ENCODE measurements around the gene CPSF2. TPM values are rescaled to one million over a fixed set of nuclear protein-coding genes. Genes with fewer than 3 reads are reported as not detected.

CPSF2 gene
- total and polyA plus RNA-seq, 10 of the 15 experiments (the other 5 are each of a cell fraction or from before 2014, with no cell fraction given) = 18.2 to 71.8 (median 47.0) TPM

GRCh38 chr14:92198804-92199203, 77.0 kb downstream of the CPSF2 start:
- Histone ChIP-seq H3K4me2 (ENCODE audit: control insufficient read depth, insufficient read depth) (no peak overlapping the region), H3K9ac (ENCODE audit: control insufficient read depth, insufficient read depth, low read length) (no peak overlapping the region), H3K27me3 (replicated peaks in 1 of 2; ENCODE audit: control insufficient read depth in 2 of 2, insufficient read depth in 2 of 2, low read length in 1 of 2) (no peaks in the 10 kb centered on the region), H3K4me3 (no peak overlapping the region), H2AFZ (ENCODE audit: control insufficient read depth, low read depth, low read length) (no peak overlapping the region), H3K27ac (ENCODE audit: control insufficient read depth, insufficient read depth) (no peak overlapping the region), H4K20me1 (ENCODE audit: control insufficient read depth, insufficient read depth) (no peaks in the 10 kb centered on the region), H3K36me3 (ENCODE audit: control insufficient read depth in 2 of 2, insufficient read depth in 2 of 2, low read length in 1 of 2) (no peaks in the 10 kb centered on the region), H3K9me3 (replicated peaks; ENCODE audit: control insufficient read depth, insufficient read depth, low read length) (no peaks in the 10 kb centered on the region), H3K4me1 (ENCODE audit: control insufficient read depth, insufficient read depth, low read length) (no peaks in the 10 kb centered on the region), H3K79me2 (ENCODE audit: control insufficient read depth, insufficient read depth, low read length) (no peaks in the 10 kb centered on the region)
- DNase-seq (ENCODE audit: low read depth, low spot score) (no peak), FAIRE-seq (no peak), ATAC-seq (peak; percentile 37; the same call in 2 of the 3 replicates)
- ChIA-PET RAD21 (ENCODE audit: unreplicated experiment) (no interaction called here), CTCF (interaction anchor here (0.6 kb wide), 3 partner anchors 18 to 77 kb away, joined by 3 to 4 read pairs (median 3); partner anchors contain the start of gene NDUFB1), POLR2A (interaction anchor here (0.6 kb wide), 1 partner anchor 1819 kb away, joined by 3 read pairs; no protein-coding TSS in a partner anchor), SMC1A (ENCODE audit: uncharacterized antibody, unreplicated experiment) (no interaction called here)
- no TSS peak for BruUV-seq (replicated peaks)
- TF ChIP-seq CUX1 (IDR thresholded peaks at IDR 0.05; ENCODE audit: insufficient replicate concordance, low read depth, low read length) (no peak), ZBTB11 (CRISPR knock-in tag; IDR thresholded peaks at IDR 0.05) (no peak), ZBED1 (IDR thresholded peaks at IDR 0.05; ENCODE audit: borderline replicate concordance) (no peak), PRDM15 (CRISPR knock-in tag; IDR thresholded peaks at IDR 0.05) (no peak), ZNF274 (IDR thresholded peaks at IDR 0.05; ENCODE audit: insufficient read depth, insufficient read length) (no peak), SMC3 (IDR thresholded peaks at IDR 0.05; ENCODE audit: borderline replicate concordance, low read length) (no peak), NFIC (IDR thresholded peaks at IDR 0.05; ENCODE audit: low read depth, low read length) (no peak), HDAC2 (IDR thresholded peaks at IDR 0.05) (no peak)
- 73% methylated on average over 5 of the region's 5 CpGs for WGBS (ENCODE audit: insufficient coverage, insufficient replicate concordance, low lambda C conversion rate, missing lambda C conversion rate)
- intact Hi-C loops (cut with micrococcal nuclease; ENCODE audit: unreplicated experiment) = no loop called here
- in situ Hi-C loops (cut with MboI) = no loop called here

Data from GM12878 (cell line).